HT1080 (cell line): Measurements from ENCODE around the gene SH2D5. TPM values are rescaled to one million over a fixed set of nuclear protein-coding genes. Genes with fewer than 3 reads are reported as not detected.
A peak's percentile ranks its signal among the peaks of the same experiment; 100 is the strongest.

Experiments used
- DNase-seq: peaks from one replicate; pipeline ENCODE4 v3.0.0-alpha.2; 2015; ENCODE audit warnings: low read depth
- polyA plus RNA-seq, 2 experiments: library from polyadenylated mRNA; depleted of rRNA; stranded (reverse); fragments of >200 nt; gene quantifications; 2 replicates each; pipeline ENCODE4 v1.2.3, GENCODE V29; 2015
- total RNA-seq: library from RNA; depleted of rRNA; stranded (reverse); fragments of >200 nt; shearing (Covaris generic); gene quantifications from 2 replicates; pipeline ENCODE4 v1.2.3, GENCODE V29; 2014; rRNA removed

SH2D5 gene
- 26.9 and 29.1 TPM in 2 replicates for total RNA-seq
- 10.0 and 11.3 TPM in 2 replicates for polyA plus RNA-seq (2015; cell fraction: cytosol; rRNA removed)
- 23.3 TPM in 2 replicates for polyA plus RNA-seq (2015; cell fraction: nucleus; rRNA removed)

GRCh38 chr1:20732588-20733359, at the start of gene SH2D5:
SH2D5 (minus strand) TSS chr1:20732703; CDS start chr1:20728044, 4,659 bp downstream.
- peak; percentile 99 for DNase-seq

- DNase-seq = no peak
Observed at GRCh38 chr1:20775700-20776099, 43.2 kb upstream of the SH2D5 start.

- DNase-seq = no peak
Observed at GRCh38 chr1:20771780-20772179, 39.3 kb upstream of the SH2D5 start.

- DNase-seq = no peak
Observed at GRCh38 chr1:20770314-20771087, 38.0 kb upstream of the SH2D5 start.

- no peak for DNase-seq
Observed at GRCh38 chr1:20767271-20767670, 34.8 kb upstream of the SH2D5 start.

GRCh38 chr1:20763417-20763816, 30.9 kb upstream of the SH2D5 start:
- DNase-seq = no peak

- no peak for DNase-seq
Observed at GRCh38 chr1:20760322-20760721, 27.8 kb upstream of the SH2D5 start.

GRCh38 chr1:20753589-20753988, 21.1 kb upstream of the SH2D5 start:
- DNase-seq = peak; percentile 48

- DNase-seq = no peak
Observed at GRCh38 chr1:20751462-20751990, 19.0 kb upstream of the SH2D5 start.

GRCh38 chr1:20742671-20743070, 10.2 kb upstream of the SH2D5 start:
- DNase-seq = no peak

- no peak for DNase-seq
Observed at GRCh38 chr1:20740781-20741180, 8.3 kb upstream of the SH2D5 start.

GRCh38 chr1:20739225-20739624, 6.7 kb upstream of the SH2D5 start:
- peak; percentile 20 for DNase-seq

- DNase-seq = no peak
Observed at GRCh38 chr1:20735581-20736111, 3.1 kb upstream of the SH2D5 start.

GRCh38 chr1:20733360-20733975, 965 bp upstream of the SH2D5 start:
- no peak for DNase-seq

- DNase-seq = peak; percentile 93
Observed at GRCh38 chr1:20732071-20732587, 374 bp downstream of the SH2D5 start.

- DNase-seq = no peak
Observed at GRCh38 chr1:20731057-20731991, 1.2 kb downstream of the SH2D5 start.

GRCh38 chr1:20730690-20731056, 1.8 kb downstream of the SH2D5 start:
- DNase-seq = no peak

GRCh38 chr1:20729990-20730689, 2.4 kb downstream of the SH2D5 start:
- no peak for DNase-seq

- DNase-seq = no peak
Observed at GRCh38 chr1:20729155-20729931, 3.2 kb downstream of the SH2D5 start.
